WI38 (cell line): Measurements from ENCODE around the gene SLC39A8.

Experiments used
- H3K4me3 ChIP-seq: 2 replicates; pipeline ENCODE4 v1.5.1; 2011; ENCODE audit warnings: low read depth, mild to moderate bottlenecking, control low read depth, low read length
- TF ChIP-seq, protein P1 (sequence below): IDR thresholded peaks from 2 replicates; pipeline ENCODE4 v1.5.1; 2012; ENCODE audit warnings: low read depth, mild to moderate bottlenecking, control low read depth, low read length

SLC39A8 gene

DNA sequence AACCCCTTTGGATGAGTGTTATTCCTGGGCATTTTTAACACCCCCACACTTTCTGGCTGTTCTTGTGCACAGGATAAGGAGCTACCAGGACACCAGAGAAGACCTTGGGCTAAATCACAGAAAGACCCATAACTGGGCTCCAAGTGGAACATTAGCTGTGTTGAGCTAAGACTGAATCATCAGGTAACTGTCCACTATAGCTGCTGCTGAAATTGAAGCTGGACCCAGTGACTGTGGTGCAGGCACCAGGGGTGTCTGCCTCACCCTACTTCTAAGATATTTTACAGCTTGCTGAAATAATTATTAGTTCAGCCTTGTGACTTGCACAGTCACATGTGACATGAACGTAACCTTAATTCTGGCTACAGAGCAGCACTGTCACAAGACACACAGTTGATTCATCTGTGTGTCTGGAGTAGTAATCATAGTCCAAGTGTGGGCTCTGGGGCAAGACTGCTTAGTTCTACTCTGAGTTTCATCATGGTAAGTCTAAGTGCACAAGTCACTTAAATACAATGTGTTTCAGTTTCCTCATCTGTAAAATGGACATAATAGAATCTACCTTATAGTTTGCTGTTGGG, 127.4 kb downstream of the SLC39A8 start:
- TF ChIP-seq, protein P1, sequence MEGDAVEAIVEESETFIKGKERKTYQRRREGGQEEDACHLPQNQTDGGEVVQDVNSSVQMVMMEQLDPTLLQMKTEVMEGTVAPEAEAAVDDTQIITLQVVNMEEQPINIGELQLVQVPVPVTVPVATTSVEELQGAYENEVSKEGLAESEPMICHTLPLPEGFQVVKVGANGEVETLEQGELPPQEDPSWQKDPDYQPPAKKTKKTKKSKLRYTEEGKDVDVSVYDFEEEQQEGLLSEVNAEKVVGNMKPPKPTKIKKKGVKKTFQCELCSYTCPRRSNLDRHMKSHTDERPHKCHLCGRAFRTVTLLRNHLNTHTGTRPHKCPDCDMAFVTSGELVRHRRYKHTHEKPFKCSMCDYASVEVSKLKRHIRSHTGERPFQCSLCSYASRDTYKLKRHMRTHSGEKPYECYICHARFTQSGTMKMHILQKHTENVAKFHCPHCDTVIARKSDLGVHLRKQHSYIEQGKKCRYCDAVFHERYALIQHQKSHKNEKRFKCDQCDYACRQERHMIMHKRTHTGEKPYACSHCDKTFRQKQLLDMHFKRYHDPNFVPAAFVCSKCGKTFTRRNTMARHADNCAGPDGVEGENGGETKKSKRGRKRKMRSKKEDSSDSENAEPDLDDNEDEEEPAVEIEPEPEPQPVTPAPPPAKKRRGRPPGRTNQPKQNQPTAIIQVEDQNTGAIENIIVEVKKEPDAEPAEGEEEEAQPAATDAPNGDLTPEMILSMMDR = no peak

DNA sequence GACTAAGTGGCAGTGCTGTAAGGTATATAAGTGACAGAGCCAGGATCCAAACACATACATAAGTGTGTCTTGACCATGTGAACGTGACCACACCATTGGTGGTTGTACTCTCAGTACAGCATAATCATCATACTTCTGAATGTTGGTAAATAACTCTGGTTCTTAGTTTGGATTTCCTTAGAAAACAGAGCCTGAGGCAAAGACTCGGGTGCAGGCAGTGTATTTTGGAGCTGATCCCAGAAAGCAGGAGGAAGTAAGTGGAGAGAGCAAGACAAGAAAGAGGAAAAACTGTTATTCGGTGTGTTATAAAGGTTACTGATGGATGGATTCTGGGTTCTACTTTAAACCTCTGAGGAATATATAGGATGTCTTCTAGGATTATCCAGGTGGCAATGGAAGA, 127.9 kb downstream of the SLC39A8 start:
- TF ChIP-seq, protein P1 = no peak
- H3K4me3 ChIP-seq = no peak overlapping the region

More for the DNA sequence above, 127.4 kb downstream of the SLC39A8 start:
- no peak overlapping the region for H3K4me3 ChIP-seq

DNA sequence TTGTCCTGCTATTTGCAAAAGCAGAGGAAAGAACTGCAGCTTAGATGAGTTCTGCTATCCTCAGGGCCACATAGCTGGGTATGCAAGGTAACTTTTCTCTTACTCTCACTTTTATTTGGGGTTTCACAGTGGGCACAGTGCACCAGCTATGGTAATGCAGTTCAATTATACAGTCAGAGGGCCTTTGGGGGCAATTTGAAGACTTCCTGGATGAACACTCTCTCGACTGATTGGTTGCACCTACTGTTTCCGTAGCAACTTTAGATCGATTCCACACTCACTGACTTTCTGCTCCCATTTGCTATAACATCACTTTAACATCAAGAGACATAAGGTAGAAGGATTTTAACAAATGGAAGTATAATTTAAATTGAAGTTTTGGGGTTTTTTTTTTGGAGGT, 128.6 kb downstream of the SLC39A8 start:
- no peak overlapping the region for H3K4me3 ChIP-seq
- TF ChIP-seq, protein P1 = no peak

DNA sequence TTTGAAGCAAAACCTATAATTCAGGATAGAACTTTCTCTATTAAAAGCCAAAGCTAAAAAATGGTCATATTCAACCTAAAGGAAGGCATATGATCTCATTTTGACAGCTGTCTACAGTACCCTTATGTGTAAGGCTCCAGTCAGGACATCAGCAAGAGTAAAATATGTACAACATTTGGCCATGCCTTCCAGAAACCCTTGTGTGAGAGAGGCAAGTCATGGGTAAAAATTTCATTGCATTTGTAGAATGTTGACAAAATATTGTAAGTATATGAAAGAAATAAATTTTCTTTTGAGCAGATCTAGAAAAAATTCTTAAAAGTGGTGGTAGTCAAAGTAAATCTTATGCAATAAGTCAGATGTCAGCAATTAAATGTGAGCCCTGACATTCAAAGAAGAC, 132.3 kb downstream of the SLC39A8 start:
- H3K4me3 ChIP-seq = no peak overlapping the region
- TF ChIP-seq, protein P1 = no peak
